Spleen (tissue), 11 donors: Measurements from ENCODE around the gene ADGRB2. TPM values are rescaled to one million over a fixed set of nuclear protein-coding genes. Genes with fewer than 3 reads are reported as not detected.
"Not testable (repeated sequence)": the region's sequence is repeated elsewhere in the genome, so short reads cannot be mapped to it uniquely, and the experiment has no call there.

Experiments used
- DNase-seq: peaks from one replicate; pipeline ENCODE4 v3.0.0-alpha.2; 2020
- H3K27ac ChIP-seq, 8 donors: fragments of 200-600 bp; sonication (generic) in 7 of 8; 1 replicate in 4 of 8; 2 replicates in 4 of 8; pipeline versions ENCODE4 v1.5.0 to v1.8.0; 2016 to 2021; ENCODE audit warnings: inconsistent platforms in 4 of 8, mild to moderate bottlenecking in 4 of 8, moderate library complexity in 1 of 8
- H3K27me3 ChIP-seq, 7 donors: fragments of 200-600 bp; sonication (generic) in 6 of 7; replicated peaks in 1 of 7; 1 replicate in 4 of 7; 2 replicates in 3 of 7; pipeline versions ENCODE4 v1.5.0 to v1.8.0; 2016 to 2021; ENCODE audit warnings: inconsistent platforms in 3 of 7, mild to moderate bottlenecking in 1 of 7
- H3K36me3 ChIP-seq, 6 donors: fragments of 200-600 bp; sonication (generic) in 5 of 6; 1 replicate in 4 of 6; 2 replicates in 2 of 6; pipeline versions ENCODE4 v1.5.0 to v1.8.0; 2016 to 2021; ENCODE audit warnings: inconsistent platforms in 2 of 6
- H3K4me1 ChIP-seq, 6 donors: fragments of 200-600 bp; sonication (generic) in 5 of 6; 1 replicate in 3 of 6; 2 replicates in 3 of 6; pipeline versions ENCODE4 v1.5.0 to v1.8.0; 2016 to 2021; ENCODE audit warnings: inconsistent platforms in 3 of 6
- H3K4me3 ChIP-seq, 8 donors: fragments of 200-600 bp; sonication (generic) in 7 of 8; 1 replicate in 4 of 8; 2 replicates in 4 of 8; pipeline versions ENCODE4 v1.5.0 to v1.8.0; 2016 to 2021; ENCODE audit warnings: inconsistent platforms in 4 of 8, mild to moderate bottlenecking in 4 of 8, moderate library complexity in 2 of 8
- H3K9me3 ChIP-seq, 8 donors: fragments of 200-600 bp; sonication (generic) in 7 of 8; 1 replicate in 4 of 8; 2 replicates in 4 of 8; pipeline versions ENCODE4 v1.5.0 to v1.8.0; 2016 to 2021; ENCODE audit warnings: inconsistent platforms in 4 of 8
- CTCF ChIP-seq, 11 experiments: fragments of 200-600 bp in 7 of 11; fragments of 450-650 bp in 4 of 11; sonication (generic) in 4 of 11; IDR thresholded peaks in 8 of 11; conservative IDR thresholded peaks in 3 of 11; 1 replicate in 7 of 11; 2 replicates in 4 of 11; pipeline versions ENCODE4 v1.4.0 to v1.8.0; 2016 to 2021; ENCODE audit warnings: antibody characterized with exemption in 11 of 11, inconsistent platforms in 4 of 11, mild to moderate bottlenecking in 1 of 11
- POLR2A ChIP-seq, 3 donors: fragments of 450-650 bp; IDR thresholded peaks; one replicate each; pipeline ENCODE4 v1.5.1; 2017; ENCODE audit warnings: antibody characterized with exemption in 3 of 3, mild to moderate bottlenecking in 1 of 3
- POLR2AphosphoS5 ChIP-seq, 3 donors: sonication (generic); formaldehyde crosslinking; IDR thresholded peaks; one replicate each; pipeline ENCODE4 v1.5.1; 2017; ENCODE audit warnings: antibody characterized with exemption in 3 of 3
- WGBS, 5 donors: extraction: QIAGEN DNeasy Blood & Tissue Kit in 3 of 5; methylation state at CpG; one replicate each; pipeline versions ENCODE4 v1.1.5 to v1.1.7; 2013 to 2018; 5-methylcytosine and 5-hydroxymethylcytosine counted together
- intact Hi-C: fragments of 100-400 bp; cut with DNase I; formaldehyde crosslinking; loops from one replicate; pipeline ENCODE4 v1.15.0; 2023; ENCODE audit warnings: low total_unique reads
- polyA plus RNA-seq, 3 donors: library from polyadenylated mRNA; stranded (reverse); fragments of 200-250 nt; gene quantifications; one replicate each; pipeline ENCODE4 v1.2.1, GENCODE V29; 2013
- total RNA-seq, 7 donors: library from RNA; depleted of rRNA in 3 of 7; stranded (reverse); fragments of >200 nt in 3 of 7; fragmentation: NEBNext Ultra II Directional in 4 of 7; extraction: Animal tissue kit (Norgen Biotek cat#: 25700) in 4 of 7; gene quantifications; one replicate each; pipeline versions ENCODE4 v1.1.0 to v1.2.1, GENCODE V29; 2016 to 2021
- donor health status: healthy with polysubstance abuse.
- donor health status: DM: no; HTN: no; CAD: no; lungs with moderate emphysema.
- donor health status: DM: no; HTN: no; CAD: no.
- donor health status: Bipolar disorder and iron deficiency.
- donor health status: healthy.
- donor health status: DM: no; HTN: no; CAD: no.
- donor health status: DM: yes; HTN: yes; CAD: no.

Gene ADGRB2
- total and polyA plus RNA-seq, 10 donors: 0.52 to 5.1 (median 1.5) TPM

GRCh38 chr1:31707711-31708110 is 56.4 kb downstream of the ADGRB2 start:
- intact Hi-C loops: no loop called here
- Histone ChIP-seq H3K9me3 (no peaks in the 10 kb centered on the region), H3K4me1 (peaks cover 4 to 60% (median 33%) of the 10 kb centered on the region in 6 donors), H3K4me3 (no peak overlapping the region), H3K27ac (no peak overlapping the region), H3K36me3 (no peaks in the 10 kb centered on the region), H3K27me3 (peaks cover 0 to 38% (median 12%) of the 10 kb centered on the region in 7 donors)
- TF ChIP-seq CTCF (IDR thresholded peaks at IDR 0.05 in 8 of 11, conservative IDR thresholded peaks at IDR 0.05 in 3 of 11) (no peak), POLR2A (IDR thresholded peaks at IDR 0.05) (no peak), POLR2AphosphoS5 (IDR thresholded peaks at IDR 0.05) (no peak)
- 3 to 8% (median 6%) methylated on average over 5 of the region's 5 CpGs for WGBS, 5 donors
- no peak for DNase-seq

GRCh38 chr1:31707059-31707600 is 57.0 kb downstream of the ADGRB2 start:
- H3K27ac ChIP-seq, DNase-seq, H3K4me3 ChIP-seq, H3K36me3 ChIP-seq, intact Hi-C loops, H3K9me3 ChIP-seq: not testable (repeated sequence)
- H3K4me1 ChIP-seq: peaks cover 4 to 60% (median 35%) of the 10 kb centered on the region in 6 donors
- peaks cover 0 to 42% (median 12%) of the 10 kb centered on the region in 7 donors for H3K27me3 ChIP-seq
- 73 to 86% (median 82%) methylated on average over 4 of the region's 4 CpGs for WGBS, 5 donors

GRCh38 chr1:31706384-31707058 is 57.6 kb downstream of the ADGRB2 start:
- Histone ChIP-seq H3K4me1 (peaks cover 4 to 66% (median 38%) of the 10 kb centered on the region in 6 donors), H3K36me3 (no peaks in the 10 kb centered on the region), H3K27ac (no peak overlapping the region), H3K4me3 (no peak overlapping the region), H3K9me3 (no peaks in the 10 kb centered on the region), H3K27me3 (peaks cover 0 to 42% (median 12%) of the 10 kb centered on the region in 7 donors)
- 71 to 80% (median 77%) methylated on average over 8 to 15 of the region's 15 CpGs for WGBS, 5 donors
- intact Hi-C loops: no loop called here
- no peak for DNase-seq
- TF ChIP-seq POLR2AphosphoS5 (IDR thresholded peaks at IDR 0.05) (no peak), POLR2A (IDR thresholded peaks at IDR 0.05) (no peak), CTCF (IDR thresholded peaks at IDR 0.05 in 8 of 11, conservative IDR thresholded peaks at IDR 0.05 in 3 of 11) (no peak)

- WGBS, 5 donors: 19 to 33% (median 22%) methylated on average over 10 to 23 of the region's 23 CpGs
- H3K4me3 ChIP-seq: peak overlapping the region in 1 of 8 donors; percentile 50
- no peaks in the 10 kb centered on the region for H3K36me3 ChIP-seq
- intact Hi-C loops: no loop called here
- no peaks in the 10 kb centered on the region for H3K9me3 ChIP-seq
- TF ChIP-seq POLR2A (IDR thresholded peaks at IDR 0.05): no peak
- TF ChIP-seq POLR2AphosphoS5 (IDR thresholded peaks at IDR 0.05): peak; percentile 14 to 59 (median 41)
- TF ChIP-seq CTCF (IDR thresholded peaks at IDR 0.05 in 8 of 11, conservative IDR thresholded peaks at IDR 0.05 in 3 of 11): peak in 2 of 11 experiments; percentile 28 to 36
- DNase-seq: peak; percentile 81
- peaks cover 4 to 78% (median 49%) of the 10 kb centered on the region in 6 donors for H3K4me1 ChIP-seq
- peaks cover 0 to 42% (median 12%) of the 10 kb centered on the region in 7 donors for H3K27me3 ChIP-seq
- peak overlapping the region in 3 of 8 donors; percentile 56 to 71 (median 58) for H3K27ac ChIP-seq
Measured at GRCh38 chr1:31705080-31705866, 58.9 kb downstream of the ADGRB2 start.
